Measurements from ENCODE around the gene NXPH3.

- TF ChIP-seq CEBPG (CRISPR knock-in tag; IDR thresholded peaks at IDR 0.05) (no peak), POLR2A (IDR thresholded peaks at IDR 0.05; ENCODE audit: insufficient read depth in 1 of 2, low read depth in 2 of 2, low read length in 2 of 2) (no peak), ZNF496 (CRISPR knock-in tag; IDR thresholded peaks at IDR 0.05; ENCODE audit: insufficient replicate concordance) (no peak), FOXM1 (CRISPR knock-in tag; IDR thresholded peaks at IDR 0.05) (no peak), SOX6 (IDR thresholded peaks at IDR 0.05) (no peak), SOX6 (CRISPR knock-in tag; IDR thresholded peaks at IDR 0.05) (no peak), RBAK (CRISPR knock-in tag; IDR thresholded peaks at IDR 0.05) (no peak), ZMAT3 (CRISPR knock-in tag; conservative IDR thresholded peaks at IDR 0.05) (no peak)
Observed at GRCh38 chr17:49546546-49547535, 28.8 kb upstream of the NXPH3 start.

Measured in HepG2 (cell line).